GM12872 (cell line): Measurements from ENCODE around the gene PCBD1.

Experiments used
- TF ChIP-seq, protein P1 (sequence below): IDR thresholded peaks from 3 replicates; pipeline ENCODE4 v1.5.1; 2011; ENCODE audit warnings: low read depth, mild to moderate bottlenecking, low read length, moderate library complexity; ENCODE audit not compliant: insufficient read depth

PCBD1 gene

GRCh38 chr10:70910486-70911341 lies 22.3 kb upstream of the PCBD1 start:
- TF ChIP-seq, protein P1, sequence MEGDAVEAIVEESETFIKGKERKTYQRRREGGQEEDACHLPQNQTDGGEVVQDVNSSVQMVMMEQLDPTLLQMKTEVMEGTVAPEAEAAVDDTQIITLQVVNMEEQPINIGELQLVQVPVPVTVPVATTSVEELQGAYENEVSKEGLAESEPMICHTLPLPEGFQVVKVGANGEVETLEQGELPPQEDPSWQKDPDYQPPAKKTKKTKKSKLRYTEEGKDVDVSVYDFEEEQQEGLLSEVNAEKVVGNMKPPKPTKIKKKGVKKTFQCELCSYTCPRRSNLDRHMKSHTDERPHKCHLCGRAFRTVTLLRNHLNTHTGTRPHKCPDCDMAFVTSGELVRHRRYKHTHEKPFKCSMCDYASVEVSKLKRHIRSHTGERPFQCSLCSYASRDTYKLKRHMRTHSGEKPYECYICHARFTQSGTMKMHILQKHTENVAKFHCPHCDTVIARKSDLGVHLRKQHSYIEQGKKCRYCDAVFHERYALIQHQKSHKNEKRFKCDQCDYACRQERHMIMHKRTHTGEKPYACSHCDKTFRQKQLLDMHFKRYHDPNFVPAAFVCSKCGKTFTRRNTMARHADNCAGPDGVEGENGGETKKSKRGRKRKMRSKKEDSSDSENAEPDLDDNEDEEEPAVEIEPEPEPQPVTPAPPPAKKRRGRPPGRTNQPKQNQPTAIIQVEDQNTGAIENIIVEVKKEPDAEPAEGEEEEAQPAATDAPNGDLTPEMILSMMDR: no peak

GRCh38 chr10:70909326-70909935 lies 21.1 kb upstream of the PCBD1 start:
- TF ChIP-seq, protein P1: no peak

DNA sequence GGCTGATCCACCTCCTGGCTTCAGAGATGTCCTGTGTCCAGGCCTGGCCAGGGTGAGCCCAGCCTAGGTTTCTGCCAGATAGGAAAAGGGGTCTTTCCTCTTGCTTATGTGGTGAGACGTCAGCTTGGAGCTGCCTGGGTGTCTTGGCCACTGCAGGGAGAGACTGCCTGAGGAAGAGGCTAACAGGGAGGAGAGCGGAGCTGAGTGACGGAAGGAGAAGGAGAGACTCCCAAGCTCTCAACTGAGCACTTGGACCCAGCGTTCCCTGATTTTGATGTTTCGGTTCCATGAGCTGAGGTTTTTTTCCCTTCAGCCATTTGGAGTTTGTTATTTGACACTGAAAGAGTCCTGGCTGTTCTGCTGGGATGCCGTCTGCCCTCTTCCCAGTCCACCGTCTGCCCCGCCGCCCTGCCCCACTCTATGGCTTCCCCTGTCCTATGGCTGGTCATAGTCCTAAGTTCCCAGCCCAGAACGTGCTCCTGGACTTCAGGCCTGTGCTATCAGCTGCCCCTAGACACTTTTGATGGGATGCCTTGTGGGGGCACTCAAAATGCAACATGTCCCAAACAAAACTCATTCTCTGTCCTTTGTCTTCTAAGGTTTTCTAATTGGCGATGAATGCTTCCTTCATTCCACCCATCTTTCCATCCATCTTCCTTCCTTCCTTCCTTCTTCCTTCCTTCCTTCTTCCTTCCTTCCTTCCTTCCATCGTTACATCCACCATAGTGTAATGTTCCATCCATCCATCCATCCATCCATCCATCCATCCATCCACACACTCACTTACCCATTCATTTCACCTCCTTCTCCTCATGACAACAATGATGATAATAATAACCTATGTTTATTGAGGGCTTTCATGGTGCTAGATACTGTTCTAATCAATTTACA lies 20.3 kb upstream of the PCBD1 start:
- TF ChIP-seq, protein P1: no peak

GRCh38 chr10:70907637-70908405 lies 19.5 kb upstream of the PCBD1 start:
- TF ChIP-seq, protein P1: no peak

DNA sequence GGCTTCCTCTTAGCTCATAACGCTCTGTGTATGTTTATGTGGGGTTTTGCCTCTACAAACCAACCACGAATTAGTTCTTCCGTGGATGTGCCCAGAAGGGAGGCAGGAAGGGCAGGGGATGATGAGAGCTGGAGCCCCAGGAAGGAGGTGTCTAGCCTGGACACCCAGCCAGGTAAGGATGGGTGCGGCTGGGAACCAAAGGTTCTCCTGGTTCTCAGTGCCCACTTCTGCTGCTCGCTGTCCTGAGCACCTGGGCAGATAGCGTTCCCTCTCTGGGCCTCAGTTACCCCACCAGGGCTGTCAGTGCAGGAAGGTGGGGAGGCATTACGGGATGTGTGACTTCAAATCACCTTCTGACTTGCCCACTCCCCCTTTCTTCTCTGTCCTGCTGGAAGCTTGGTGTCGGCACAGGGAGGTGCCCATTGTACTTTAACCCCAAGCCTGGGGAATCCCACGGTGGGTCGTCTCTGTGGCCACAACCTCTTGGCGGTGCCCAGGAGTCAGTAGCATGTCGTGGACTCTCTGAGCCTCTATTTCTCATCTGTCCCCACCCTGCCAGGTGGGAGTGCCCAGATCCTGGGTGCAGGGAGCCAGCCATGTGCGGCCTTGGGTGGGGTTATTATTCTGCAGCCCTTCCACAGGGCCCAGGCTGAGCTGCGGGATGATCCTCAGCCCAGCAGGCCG lies 18.7 kb upstream of the PCBD1 start:
- TF ChIP-seq, protein P1: no peak

DNA sequence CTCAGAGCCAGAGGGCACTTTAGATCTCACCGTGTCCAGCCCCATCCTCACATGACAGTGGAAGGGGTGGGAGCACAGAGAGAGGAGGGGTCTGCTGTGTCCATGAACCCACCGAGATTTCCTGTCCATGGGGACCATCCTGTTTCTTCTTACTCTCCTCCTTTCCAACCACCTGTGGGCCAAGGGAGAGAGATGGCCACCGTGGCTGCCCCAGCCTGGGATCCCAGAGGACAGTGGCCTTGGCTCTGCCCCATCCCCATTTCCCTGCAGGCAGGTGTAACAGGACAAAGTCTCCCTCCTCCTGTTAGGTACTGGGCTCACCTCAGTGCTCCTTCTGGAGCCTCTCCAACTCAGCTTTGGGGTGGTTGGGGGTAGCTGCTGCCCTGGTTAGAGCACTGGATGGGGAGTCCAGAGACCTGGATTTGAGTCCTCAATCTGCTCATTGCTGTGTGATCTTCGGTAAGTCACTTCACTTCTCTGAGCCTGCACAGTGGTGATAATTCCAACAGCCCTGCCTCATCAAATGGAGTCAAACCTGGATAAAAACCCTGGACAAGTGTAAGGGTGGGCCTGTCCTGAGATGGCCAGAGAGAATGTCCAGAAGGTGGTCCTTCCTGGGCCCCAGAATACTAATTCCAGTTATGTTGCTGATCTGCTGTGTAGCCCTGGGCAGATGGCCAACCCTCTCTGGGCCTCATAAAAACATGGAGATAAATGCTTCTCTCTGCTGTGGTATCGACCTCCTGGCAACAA lies 17.8 kb upstream of the PCBD1 start:
- TF ChIP-seq, protein P1: no peak
